Hypothalamus (tissue), 51 donors: ENCODE data around the gene GLIS2.
"Not testable (repeated sequence)": the region's sequence is repeated elsewhere in the genome, so short reads cannot be mapped to it uniquely, and the experiment has no call there.

Experiments used
- DNase-seq, 51 donors: peaks; one replicate each; lab custom pipeline; 2025; lab: John Stamatoyannopoulos, UW

Gene GLIS2

DNA sequence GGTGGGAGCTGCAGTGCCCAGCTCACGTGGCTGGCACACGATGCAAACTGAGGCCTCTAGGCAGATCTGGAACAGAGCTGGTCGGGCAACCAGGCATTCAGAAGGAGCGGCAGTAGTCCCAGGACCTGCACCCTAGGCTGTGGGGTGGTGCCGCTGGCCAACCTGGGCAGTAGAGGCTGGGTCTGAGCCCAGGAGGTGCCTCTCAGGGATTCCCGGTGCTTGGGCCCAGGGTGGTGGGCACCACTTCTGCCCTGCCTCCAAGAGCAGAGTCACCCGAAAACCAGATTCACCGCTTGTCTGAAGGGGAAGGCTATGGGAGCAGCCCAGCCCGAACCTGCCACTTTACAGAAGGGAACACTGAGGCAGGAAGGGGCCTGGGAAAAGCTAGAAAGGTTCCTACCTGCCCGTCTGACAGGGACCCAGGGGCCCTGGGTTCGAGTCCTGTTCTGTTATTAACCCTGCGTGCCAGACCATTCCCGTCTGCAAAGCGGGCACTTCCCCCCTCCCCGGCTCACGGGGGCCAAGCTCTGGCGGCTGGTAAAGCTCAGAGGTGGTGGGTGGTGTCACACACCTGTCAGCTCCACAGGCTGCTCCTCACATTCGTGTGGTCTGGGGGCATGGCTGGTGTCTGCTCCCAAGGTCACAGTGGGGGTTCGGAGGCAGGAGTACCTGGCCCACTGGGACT lies 16.9 kb downstream of the GLIS2 start:
- DNase-seq = no peak

DNA sequence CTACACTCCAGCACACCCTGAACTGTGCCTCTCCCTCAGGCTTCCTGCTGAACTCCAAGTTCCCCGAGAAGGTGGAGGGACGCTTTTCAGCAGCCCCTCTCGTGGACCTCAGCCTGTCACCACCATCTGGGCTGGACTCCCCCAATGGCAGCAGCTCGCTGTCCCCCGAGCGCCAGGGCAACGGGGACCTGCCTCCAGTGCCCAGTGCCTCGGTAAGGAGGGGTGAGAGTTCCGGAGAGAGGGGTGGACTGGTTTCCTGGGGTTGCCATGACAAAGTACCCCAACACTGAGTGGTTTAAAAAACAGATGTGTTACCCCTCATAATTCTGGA lies 17.4 kb downstream of the GLIS2 start:
- no peak for DNase-seq

DNA sequence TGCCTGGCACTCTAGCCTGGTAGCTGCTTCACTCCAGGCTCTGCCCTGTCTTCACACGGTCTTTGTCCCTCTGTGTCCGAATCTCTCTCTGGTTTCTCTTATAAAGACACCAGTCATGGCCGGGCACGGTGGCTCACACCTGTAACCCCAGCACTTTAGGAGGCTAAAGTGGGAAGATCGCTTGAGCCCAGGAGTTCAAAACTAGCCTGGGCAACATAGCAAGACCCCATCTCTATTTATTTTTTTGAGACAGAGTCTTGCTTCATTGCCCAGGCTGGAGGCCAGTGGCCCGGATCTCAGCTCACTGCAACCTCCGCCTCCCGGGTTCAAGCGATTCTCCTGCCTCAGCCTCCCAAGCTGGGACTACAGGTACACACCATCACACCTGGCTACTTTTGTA lies 17.8 kb downstream of the GLIS2 start:
- DNase-seq = not testable (repeated sequence)

DNA sequence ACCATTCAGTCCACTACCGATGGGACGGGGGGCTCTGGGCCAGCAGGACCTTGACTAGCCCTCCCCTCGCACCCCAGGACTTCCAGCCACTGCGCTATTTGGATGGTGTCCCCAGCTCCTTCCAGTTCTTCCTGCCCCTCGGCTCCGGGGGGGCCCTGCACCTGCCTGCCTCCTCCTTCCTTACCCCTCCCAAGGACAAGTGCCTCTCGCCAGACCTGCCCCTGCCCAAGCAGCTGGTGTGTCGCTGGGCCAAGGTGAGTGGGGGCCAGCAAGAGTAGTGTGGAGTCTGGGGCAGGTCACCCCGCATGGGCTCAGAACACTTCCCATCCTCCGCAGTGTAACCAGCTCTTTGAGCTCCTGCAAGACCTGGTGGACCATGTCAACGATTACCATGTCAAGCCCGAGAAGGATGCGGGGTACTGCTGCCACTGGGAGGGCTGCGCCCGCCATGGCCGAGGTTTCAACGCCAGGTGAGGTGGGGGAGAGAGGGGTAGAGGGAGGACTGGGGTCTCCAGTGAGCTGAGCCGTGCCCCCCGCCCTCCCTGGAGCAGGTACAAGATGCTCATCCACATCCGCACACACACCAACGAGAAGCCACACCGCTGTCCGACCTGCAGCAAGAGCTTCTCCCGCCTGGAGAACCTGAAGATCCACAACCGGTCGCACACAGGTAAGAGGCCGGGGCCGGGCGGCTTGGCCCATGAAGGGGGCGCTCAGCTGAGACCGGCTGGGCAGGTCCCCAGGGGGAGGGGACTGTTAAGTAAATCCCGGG lies 19.0 kb downstream of the GLIS2 start:
- DNase-seq = no peak

DNA sequence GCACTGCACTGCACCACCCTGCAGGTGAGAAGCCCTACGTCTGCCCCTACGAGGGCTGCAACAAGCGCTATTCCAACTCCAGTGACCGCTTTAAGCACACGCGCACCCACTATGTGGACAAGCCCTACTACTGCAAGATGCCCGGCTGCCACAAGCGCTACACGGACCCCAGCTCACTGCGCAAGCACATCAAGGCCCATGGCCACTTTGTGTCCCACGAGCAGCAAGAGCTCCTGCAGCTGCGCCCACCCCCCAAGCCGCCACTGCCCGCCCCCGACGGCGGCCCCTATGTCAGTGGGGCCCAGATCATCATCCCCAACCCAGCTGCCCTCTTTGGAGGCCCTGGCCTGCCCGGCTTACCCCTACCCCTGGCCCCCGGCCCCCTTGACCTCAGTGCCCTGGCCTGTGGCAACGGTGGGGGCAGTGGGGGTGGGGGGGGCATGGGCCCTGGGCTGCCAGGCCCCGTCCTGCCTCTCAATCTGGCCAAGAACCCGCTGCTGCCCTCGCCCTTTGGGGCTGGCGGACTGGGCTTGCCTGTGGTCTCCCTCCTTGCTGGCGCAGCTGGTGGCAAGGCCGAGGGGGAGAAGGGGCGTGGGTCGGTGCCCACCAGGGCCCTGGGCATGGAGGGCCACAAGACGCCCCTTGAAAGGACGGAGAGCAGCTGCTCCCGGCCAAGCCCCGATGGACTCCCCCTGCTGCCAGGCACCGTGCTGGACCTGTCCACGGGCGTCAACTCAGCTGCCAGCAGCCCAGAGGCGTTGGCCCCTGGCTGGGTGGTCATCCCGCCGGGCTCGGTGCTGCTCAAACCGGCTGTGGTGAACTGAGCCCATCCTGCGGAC lies 21.1 kb downstream of the GLIS2 start:
- no peak for DNase-seq

DNA sequence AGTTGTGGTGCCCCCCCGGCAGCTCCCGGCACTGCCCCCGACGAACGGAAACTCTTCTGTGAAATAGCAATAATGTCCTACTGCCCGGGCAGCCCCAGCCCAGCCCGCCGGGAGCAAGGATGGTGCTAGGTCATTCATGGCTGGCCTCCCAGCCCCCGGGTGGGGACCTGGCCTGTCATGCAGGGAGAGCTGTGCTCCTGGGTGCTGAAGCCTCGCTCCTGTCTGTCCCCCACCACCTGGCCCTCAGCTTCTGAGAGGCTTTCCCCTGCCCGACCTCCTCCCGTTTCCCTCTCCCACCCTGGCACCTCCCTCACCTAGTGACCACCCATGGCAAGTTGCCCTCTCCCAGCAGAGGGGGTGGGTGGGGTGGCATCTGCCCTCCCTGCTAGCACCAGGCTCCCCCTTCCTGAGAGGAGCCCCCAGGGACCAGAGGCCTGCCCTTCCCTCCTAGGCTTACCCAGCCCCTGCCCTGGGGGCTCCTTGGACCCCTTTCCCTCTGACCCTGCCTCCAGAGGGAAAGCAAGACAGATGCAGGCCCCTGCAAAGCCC lies 21.7 kb downstream of the GLIS2 start:
- DNase-seq = no peak

DNA sequence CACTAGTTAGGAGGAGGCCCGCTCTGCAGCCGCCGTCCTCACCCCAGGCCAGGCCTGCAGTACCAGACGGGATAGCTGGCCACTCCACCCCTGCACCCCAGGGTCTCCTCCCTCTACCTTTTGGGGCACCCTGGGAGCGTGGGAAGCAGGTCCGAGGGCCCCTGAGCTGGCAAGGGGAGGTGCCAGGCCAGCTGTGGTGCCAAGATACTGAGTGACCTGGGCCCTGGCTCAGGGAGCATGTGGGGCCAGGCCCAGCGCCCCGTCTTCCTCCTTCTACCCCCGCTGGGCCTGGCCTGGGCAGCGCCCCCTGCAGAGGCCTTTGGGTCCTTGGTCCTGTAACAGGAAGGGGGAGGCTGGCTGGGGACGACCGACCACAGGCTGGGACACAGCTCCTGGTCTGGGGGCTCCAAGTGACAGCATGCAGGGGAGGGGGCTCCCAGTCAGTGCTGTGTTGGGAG lies 22.3 kb downstream of the GLIS2 start:
- no peak for DNase-seq

DNA sequence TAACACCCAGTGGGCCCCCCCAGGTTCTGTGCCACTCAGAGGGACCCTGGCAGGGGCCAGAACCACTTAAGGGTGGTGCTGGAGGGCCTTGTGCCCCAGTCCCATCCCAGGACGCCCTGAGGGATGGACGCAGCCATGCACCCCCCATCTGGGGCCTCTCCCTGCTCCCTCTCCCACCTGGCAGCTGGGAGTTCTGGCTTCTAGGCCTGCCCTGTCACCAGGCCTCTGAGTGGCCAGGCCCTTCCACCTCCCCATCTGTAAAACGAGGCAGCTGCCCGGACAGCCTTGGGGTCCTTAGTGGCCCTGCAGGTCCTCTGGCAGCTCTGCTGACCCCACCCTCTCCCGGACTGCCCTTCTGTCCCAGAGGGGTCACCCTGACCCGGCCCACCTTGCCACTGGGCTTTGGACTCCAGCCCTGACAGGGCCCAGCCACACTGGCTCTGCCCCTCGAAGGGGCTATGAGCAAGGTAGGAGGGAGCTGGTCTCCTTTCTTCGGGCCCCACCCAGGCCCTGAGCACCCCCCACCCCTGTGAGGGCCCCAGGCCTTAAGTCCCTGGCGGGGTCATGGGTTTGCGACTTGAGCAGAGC lies 22.9 kb downstream of the GLIS2 start:
- no peak for DNase-seq

DNA sequence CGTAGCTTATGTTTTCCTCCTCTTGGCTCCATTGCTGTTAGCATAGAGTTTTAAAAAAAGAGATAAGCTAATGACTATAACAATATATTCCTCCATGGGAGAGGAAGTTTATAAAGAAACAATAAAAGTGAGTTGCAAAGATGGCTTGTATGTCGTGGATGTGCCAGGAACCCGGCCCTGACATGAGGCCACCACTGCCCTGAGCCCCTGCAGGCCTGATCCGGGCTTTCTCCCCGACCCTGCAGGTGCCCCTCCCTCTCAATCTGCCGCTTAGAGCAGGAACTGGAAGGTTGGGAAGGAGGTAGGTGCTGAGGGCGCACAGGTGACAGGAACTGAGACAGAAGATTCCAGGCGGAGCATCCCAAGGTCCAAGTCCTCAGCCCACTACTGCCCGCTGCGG lies 23.6 kb downstream of the GLIS2 start:
- DNase-seq = no peak

DNA sequence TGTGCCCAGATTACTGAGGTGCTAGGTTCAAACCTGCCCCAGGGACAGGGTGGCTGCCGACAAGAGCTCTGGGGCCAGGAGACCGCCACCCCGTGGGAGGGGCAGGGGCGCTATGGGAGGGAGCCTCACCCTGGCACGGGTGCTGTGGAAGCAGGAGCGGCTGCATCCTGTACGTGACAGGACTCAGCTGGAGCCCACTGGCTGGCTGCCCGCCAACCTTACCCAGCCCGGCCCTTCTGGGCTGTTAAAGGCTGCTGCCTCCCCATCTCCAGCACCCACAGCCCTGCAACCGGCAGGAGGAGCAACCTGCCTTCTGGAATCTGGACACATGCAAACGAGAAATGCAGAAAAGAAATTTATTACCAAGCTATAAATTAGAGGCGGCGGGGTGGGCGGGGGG lies 24.0 kb downstream of the GLIS2 start:
- DNase-seq = peak in 1 of 51 donors; percentile 9

DNA sequence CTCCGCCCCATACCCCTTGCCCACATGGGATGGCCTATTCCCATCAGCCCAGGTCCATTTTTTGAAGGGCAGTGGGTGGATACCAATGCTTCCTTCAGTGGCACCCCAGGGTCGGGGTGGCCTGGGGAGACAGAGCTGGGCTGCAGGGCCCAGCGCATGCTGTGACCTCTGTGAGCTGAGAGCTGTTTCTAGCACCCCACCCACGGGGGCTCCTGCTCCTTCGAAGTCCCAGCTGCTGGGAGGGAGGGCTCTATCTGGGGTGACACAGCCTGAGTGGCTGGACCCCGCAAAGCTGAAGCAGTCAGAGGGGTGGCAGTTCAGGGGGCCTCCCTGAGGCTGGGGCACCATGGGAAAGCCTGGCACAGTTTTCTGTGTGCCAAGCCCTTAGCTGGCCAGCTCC lies 24.6 kb downstream of the GLIS2 start:
- no peak for DNase-seq

DNA sequence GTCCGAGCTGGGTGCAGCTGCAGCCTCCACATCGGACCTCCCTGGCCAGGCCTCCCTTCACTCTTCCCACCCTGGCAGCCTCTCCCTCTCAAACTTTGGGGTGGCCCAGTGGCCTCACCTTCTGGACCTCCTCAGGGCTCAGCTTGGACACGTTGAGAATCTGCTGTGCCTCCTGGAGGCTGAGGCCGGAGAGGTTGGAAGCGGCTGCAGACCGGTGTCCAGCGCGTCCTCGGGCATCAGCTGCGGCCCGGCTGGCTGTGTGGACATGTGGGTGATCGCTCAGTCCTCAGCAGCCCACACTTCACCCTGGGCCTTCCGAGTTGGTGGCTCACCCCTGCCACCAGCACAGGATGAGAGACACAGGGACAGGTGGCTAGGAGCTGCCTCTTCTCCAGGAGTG lies 25.4 kb downstream of the GLIS2 start:
- no peak for DNase-seq

DNA sequence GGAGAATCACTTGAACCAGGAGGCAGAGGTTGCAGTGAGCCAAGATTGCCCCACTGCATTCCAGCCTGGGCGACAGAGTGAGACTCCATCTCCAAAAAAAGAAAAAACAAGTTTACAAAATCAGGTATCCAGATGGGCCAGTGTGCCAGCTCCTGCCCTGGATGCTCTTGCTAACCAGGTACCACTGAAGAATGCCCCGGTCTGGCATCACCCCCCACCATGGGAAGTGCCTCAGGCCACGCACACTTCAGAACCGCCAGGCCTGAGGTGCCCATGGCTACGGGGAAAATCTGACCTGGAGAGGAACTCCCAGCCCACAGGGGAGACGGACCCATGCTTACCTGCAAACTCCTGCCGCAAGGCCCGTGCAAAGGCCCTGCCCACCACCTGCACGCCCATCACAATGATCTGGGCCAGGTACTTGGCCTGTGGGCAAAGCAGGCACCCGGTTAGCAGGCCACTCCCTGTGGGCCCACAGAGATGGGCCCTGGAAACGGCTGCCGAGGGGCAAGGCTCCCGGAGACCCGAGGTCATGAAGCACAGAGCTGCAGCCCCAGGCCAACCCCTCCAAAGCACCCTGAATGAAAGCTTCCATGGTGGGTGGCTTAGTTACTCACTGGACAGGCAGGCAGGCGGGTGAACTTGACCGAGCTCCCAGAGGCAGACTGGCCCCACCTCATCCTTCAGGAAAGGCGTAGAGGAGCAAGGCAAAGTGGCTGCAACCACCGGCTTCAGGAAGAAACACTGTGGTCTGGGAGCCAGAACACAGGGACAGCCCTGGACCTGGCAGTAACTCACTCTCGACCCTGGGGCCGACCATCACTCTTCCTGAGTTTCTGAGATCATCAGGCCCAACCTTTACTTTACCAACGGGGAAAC lies 27.2 kb downstream of the GLIS2 start:
- no peak for DNase-seq

DNA sequence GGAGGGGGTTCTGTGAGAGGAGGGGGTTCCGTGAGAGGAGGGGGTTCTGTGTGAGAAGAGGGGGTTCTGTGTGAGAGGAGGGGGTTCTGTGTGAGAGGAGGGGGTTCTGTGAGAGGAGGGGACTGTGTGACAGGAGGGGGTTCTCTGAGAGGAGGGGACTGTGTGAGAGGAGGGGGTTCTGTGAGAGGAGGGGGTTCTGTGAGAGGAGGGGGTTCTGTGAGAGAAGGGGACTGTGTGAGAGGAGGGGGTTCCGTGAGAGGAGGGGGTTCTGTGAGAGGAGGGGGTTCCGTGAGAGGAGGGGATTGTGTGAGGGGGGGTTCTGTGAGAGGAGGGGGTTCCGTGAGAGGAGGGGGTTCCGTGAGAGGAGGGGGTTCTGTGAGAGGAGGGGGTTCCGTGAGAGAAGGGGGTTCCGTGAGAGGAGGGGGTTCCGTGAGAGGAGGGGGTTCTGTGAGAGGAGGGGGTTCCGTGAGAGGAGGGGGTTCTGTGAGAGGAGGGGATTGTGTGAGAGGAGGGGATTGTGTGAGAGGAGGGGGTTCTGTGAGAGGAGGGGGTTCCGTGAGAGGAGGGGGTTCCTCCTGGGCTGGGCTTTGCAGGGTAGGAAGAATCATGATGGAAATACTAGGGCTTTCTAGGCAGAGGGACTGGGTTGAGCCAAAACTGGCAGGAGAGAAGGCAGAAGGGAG lies 28.6 kb downstream of the GLIS2 start:
- not testable (repeated sequence) for DNase-seq

DNA sequence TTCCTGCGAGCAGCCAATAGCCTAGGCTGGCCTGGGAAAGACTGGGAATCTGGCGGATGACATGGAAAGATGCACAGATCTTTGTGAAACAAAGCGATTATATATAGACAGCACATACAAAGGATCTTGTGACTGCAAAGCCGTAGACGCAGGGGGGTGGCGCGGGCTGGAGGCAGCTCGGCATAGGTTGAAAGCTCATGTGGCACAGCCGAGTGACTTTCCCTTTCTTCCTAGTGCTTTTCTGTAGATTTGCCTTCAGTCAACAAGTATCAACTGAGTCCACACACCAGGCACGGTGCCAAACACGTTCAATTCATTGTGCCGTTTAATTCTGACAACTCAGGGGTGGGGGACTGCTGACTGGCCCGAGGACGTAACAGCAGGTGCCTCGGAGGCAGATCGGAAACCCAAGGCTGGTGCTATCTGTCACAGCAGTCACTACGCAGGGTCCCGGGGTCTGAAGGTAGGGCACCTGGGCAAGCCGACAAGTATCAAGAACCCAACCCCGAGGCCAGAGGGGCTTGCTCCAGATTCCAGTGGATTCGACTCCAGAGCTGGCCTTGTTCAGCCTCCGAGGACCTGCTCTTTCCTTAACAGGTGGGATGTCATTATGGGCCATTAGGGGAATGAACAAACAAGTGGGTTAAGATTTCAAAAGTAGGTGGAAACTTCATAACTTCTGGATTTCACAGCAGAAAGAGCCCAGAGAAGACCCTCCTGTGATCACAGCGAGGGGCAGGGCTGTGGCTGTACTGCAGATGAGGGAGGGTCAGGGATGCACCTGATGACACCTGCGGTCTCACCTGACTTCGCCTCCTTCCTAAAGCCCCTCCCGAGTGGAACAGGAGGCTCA lies 29.3 kb downstream of the GLIS2 start:
- peak in 28 of 51 donors; percentile 4 to 69 (median 32) for DNase-seq

DNA sequence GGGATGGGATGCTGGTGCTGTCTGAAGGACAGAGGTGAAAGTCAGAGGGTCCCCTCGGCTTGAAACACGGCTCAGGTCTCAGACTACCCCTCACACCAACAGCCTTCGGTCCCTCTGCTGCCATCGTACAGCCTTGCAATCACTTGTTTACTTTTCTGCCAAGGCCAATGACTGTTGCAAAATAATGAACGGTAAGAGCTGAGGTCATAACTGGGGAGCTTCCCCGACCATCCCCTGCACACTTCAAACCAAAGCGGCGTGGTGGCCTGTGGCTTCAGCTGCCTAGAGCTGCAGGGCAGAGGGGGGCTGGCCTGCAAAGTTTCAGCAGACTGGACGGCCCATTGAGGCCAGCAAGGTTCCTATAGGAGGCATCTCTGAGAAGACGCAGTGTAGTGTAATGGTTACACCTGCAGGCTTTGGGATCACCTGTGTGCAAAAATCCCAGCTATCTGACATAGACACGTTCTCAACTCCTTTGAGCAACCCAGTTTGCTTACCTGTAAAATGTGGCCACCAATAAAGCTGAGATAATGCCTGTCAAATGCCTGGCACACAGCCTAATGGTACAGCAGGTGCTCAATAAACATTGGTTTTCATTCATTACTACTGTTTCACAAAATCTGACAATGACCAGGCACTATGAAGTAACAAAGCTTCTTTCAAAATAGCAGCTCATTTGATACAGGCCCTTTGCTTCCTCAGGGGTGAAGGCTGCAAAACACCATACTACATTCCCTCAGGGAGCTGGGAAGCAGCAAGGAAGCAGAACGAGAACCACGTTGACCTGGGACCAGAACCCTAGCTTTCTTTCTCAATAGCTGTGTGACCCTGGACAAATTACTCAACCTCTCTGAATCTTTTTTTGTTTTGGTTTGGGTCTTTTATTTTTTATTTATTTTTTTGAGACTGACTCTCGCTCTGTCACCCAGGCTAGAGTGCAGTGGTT lies 30.2 kb downstream of the GLIS2 start:
- no peak for DNase-seq

DNA sequence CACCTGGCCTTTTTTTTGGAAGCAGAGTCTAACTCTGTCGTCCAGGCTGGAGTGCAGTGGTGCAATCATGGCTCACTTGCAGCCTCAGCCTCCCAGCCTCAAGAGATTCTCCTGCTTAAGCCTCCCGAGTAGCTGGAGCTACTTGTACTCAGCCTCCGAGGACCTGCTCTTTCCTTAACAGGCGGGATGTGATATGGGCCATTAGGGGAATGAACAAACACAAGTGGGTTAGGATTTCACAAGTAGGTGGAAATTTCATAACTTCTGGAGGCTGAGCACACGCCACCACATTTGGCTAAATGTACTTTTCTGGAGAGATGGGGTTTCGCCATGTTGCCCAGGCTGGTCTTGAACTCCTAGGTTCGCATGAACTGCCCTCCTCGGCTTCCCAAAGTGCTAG lies 31.1 kb downstream of the GLIS2 start:
- no peak for DNase-seq
